Brain microvascular endothelial cell (primary cell): Measurements from ENCODE around the gene LCT.
A peak's percentile ranks its signal among the peaks of the same experiment; 100 is the strongest.

Experiments
- DNase-seq: peaks from one replicate; pipeline ENCODE4 v3.0.0-alpha.2; 2020
- H3K27ac ChIP-seq: fragments of 250-450 bp; sonication (Bioruptor Pico); 2 replicates; pipeline ENCODE4 v1.5.1; 2020; ENCODE audit warnings: mild to moderate bottlenecking, moderate library complexity
- H3K27me3 ChIP-seq: fragments of 250-450 bp; sonication (Bioruptor Pico); replicated peaks from 2 replicates; pipeline ENCODE4 v1.5.1; 2020; ENCODE audit warnings: mild to moderate bottlenecking
- H3K36me3 ChIP-seq: fragments of 250-450 bp; sonication (Bioruptor Pico); replicated peaks from 2 replicates; pipeline ENCODE4 v1.5.1; 2020; ENCODE audit warnings: mild to moderate bottlenecking
- H3K4me3 ChIP-seq: 2 replicates; pipeline ENCODE4 v1.5.1; 2011; ENCODE audit warnings: low read depth, mild to moderate bottlenecking, control low read depth, low read length, moderate library complexity
- CTCF ChIP-seq: IDR thresholded peaks from 2 replicates; pipeline ENCODE4 v1.5.1; 2011; ENCODE audit warnings: low read depth, mild to moderate bottlenecking, moderate library complexity, low read length, control low read depth, inconsistent platforms; ENCODE audit errors: missing control alignments
- in situ Hi-C: cut with HindIII; loops from 2 replicates; pipeline ENCODE4 v1.10.0; 2017; ENCODE audit warnings: low sequenced_read_pairs, low pct_ligation_motif_present

Gene LCT

GRCh38 chr2:135850892-135851668 is 14.1 kb upstream of the LCT start:
- no peak for TF ChIP-seq CTCF
- DNase-seq = no peak
- Histone ChIP-seq H3K36me3 (peaks cover 4% of the 10 kb centered on the region), H3K4me3 (no peak overlapping the region), H3K27ac (no peak overlapping the region), H3K27me3 (no peaks in the 10 kb centered on the region)
- in situ Hi-C loops = no loop called here

- no peak overlapping the region for H3K27ac ChIP-seq
- H3K4me3 ChIP-seq = no peak overlapping the region
- no peak for DNase-seq
- TF ChIP-seq CTCF = no peak
- in situ Hi-C loops = no loop called here
- H3K27me3 ChIP-seq = no peaks in the 10 kb centered on the region
- H3K36me3 ChIP-seq = peaks cover 2% of the 10 kb centered on the region
Observed at GRCh38 chr2:135849087-135849486, 12.1 kb upstream of the LCT start.

- Histone ChIP-seq H3K27me3 (no peaks in the 10 kb centered on the region), H3K27ac (no peak overlapping the region), H3K36me3 (peaks cover 4% of the 10 kb centered on the region), H3K4me3 (no peak overlapping the region)
- DNase-seq = no peak
- no peak for TF ChIP-seq CTCF
- in situ Hi-C loops = no loop called here
Observed at GRCh38 chr2:135845997-135846396, 9.0 kb upstream of the LCT start.

GRCh38 chr2:135845257-135845656 is 8.3 kb upstream of the LCT start:
- peak; percentile 34 for TF ChIP-seq CTCF
- H3K36me3 ChIP-seq = peaks cover 4% of the 10 kb centered on the region
- DNase-seq = no peak
- no peak overlapping the region for H3K4me3 ChIP-seq
- H3K27ac ChIP-seq = no peak overlapping the region
- in situ Hi-C loops = no loop called here
- H3K27me3 ChIP-seq = no peaks in the 10 kb centered on the region

GRCh38 chr2:135844301-135844895 is 7.4 kb upstream of the LCT start:
- no peak for DNase-seq
- TF ChIP-seq CTCF = no peak
- in situ Hi-C loops = no loop called here
- no peak overlapping the region for H3K4me3 ChIP-seq
- no peaks in the 10 kb centered on the region for H3K27me3 ChIP-seq
- H3K36me3 ChIP-seq = peaks cover 4% of the 10 kb centered on the region
- H3K27ac ChIP-seq = no peak overlapping the region

- Histone ChIP-seq H3K27ac (no peak overlapping the region), H3K27me3 (no peaks in the 10 kb centered on the region), H3K36me3 (peaks cover 2% of the 10 kb centered on the region), H3K4me3 (no peak overlapping the region)
- peak; percentile 13 for DNase-seq
- in situ Hi-C loops = no loop called here
- no peak for TF ChIP-seq CTCF
Observed at GRCh38 chr2:135843671-135844070, 6.7 kb upstream of the LCT start.
